GM21381 (cell line): ENCODE results near the gene ZFR.
"Not testable (repeated sequence)": the region's sequence is repeated elsewhere in the genome, so short reads cannot be mapped to it uniquely, and the experiment has no call there.

Experiments
- ATAC-seq: cut with Tn5 transposase; IDR thresholded peaks from one replicate; pipeline ENCODE4 v1.9.1; 2021; ENCODE audit warnings: mild to moderate bottlenecking, moderate library complexity; ENCODE audit not compliant: unreplicated experiment

Gene ZFR

GRCh38 chr5:32325062-32325461 lies 119.5 kb downstream of the ZFR start:
- peak; percentile 68 for ATAC-seq

- ATAC-seq: no peak
These were observed 120.8 kb downstream of the ZFR start for GRCh38 chr5:32323741-32324140.

- no peak for ATAC-seq
These were observed 121.7 kb downstream of the ZFR start for GRCh38 chr5:32322882-32323281.

- ATAC-seq: not testable (repeated sequence)
These were observed 122.8 kb downstream of the ZFR start for GRCh38 chr5:32321787-32322186.

- no peak for ATAC-seq
These were observed 124.0 kb downstream of the ZFR start for GRCh38 chr5:32320576-32320975.

- ATAC-seq: no peak
These were observed 124.5 kb downstream of the ZFR start for GRCh38 chr5:32319926-32320543.

- ATAC-seq: no peak
These were observed 125.1 kb downstream of the ZFR start for GRCh38 chr5:32319392-32319791.

- ATAC-seq: no peak
These were observed 127.5 kb downstream of the ZFR start for GRCh38 chr5:32317041-32317440.

- no peak for ATAC-seq
These were observed 129.1 kb downstream of the ZFR start for GRCh38 chr5:32315221-32316014.

- no peak for ATAC-seq
These were observed 129.9 kb downstream of the ZFR start for GRCh38 chr5:32314658-32315057.

GRCh38 chr5:32314152-32314488 lies 130.4 kb downstream of the ZFR start:
- not testable (repeated sequence) for ATAC-seq

- ATAC-seq: peak; percentile 91
These were observed 131.8 kb downstream of the ZFR start, which contains the start of gene MTMR12 for GRCh38 chr5:32312595-32313332. TSS of gene MTMR12 (minus strand) at chr5:32312939. CDS start at chr5:32312838, 101 bp downstream.

GRCh38 chr5:32312197-32312594 lies 132.3 kb downstream of the ZFR start:
- peak; percentile 22 for ATAC-seq

GRCh38 chr5:32311404-32312196 lies 132.9 kb downstream of the ZFR start:
- no peak for ATAC-seq

GRCh38 chr5:32309761-32310160 lies 134.8 kb downstream of the ZFR start:
- ATAC-seq: no peak

- ATAC-seq: no peak
These were observed 135.6 kb downstream of the ZFR start for GRCh38 chr5:32308946-32309345.

GRCh38 chr5:32307769-32308194 lies 136.8 kb downstream of the ZFR start:
- no peak for ATAC-seq

- ATAC-seq: no peak
These were observed 139.9 kb downstream of the ZFR start for GRCh38 chr5:32304622-32305021.
